Erythroblast (primary cell): ENCODE measurements around the gene ILRUN.

ENCODE experiments used
- GATA1 ChIP-seq: IDR thresholded peaks from 2 replicates; pipeline ENCODE4 v1.6.1; 2011; ENCODE audit warnings: low read depth, mild to moderate bottlenecking, control low read depth, low read length, moderate library complexity
- POLR2A ChIP-seq: IDR thresholded peaks from 2 replicates; pipeline ENCODE4 v1.6.1; 2011; ENCODE audit warnings: mild to moderate bottlenecking, low read length

DNA sequence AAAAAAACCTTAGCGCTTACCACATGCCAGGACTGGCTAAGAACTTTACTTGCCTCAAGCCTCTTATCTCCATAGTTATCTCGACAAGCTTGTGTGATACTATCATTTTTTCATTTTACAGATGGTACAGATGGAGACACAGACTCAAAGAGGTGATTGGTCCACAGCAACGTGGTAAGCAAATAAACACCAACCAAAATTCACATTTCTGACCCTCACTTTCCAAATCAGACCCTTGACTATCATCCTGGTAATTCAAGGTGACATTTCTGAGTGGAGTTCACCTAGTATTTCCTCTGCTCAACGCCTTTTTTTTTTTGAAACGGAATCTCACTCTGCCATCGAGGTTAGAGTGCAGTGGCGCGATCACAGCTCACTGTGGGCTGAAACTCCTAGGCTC lies 25.9 kb upstream of the ILRUN start:
- no peak for TF ChIP-seq POLR2A
- TF ChIP-seq GATA1, result no peak
